SKM-1 (cell line): ENCODE results near the gene STEAP3.
"Not testable (repeated sequence)": the region's sequence is repeated elsewhere in the genome, so short reads cannot be mapped to it uniquely, and the experiment has no call there.

ENCODE experiments used
- DNase-seq: peaks from one replicate; lab custom pipeline; 2025; ENCODE audit not compliant: unreplicated experiment; lab: John Stamatoyannopoulos, UW

STEAP3 gene

DNA sequence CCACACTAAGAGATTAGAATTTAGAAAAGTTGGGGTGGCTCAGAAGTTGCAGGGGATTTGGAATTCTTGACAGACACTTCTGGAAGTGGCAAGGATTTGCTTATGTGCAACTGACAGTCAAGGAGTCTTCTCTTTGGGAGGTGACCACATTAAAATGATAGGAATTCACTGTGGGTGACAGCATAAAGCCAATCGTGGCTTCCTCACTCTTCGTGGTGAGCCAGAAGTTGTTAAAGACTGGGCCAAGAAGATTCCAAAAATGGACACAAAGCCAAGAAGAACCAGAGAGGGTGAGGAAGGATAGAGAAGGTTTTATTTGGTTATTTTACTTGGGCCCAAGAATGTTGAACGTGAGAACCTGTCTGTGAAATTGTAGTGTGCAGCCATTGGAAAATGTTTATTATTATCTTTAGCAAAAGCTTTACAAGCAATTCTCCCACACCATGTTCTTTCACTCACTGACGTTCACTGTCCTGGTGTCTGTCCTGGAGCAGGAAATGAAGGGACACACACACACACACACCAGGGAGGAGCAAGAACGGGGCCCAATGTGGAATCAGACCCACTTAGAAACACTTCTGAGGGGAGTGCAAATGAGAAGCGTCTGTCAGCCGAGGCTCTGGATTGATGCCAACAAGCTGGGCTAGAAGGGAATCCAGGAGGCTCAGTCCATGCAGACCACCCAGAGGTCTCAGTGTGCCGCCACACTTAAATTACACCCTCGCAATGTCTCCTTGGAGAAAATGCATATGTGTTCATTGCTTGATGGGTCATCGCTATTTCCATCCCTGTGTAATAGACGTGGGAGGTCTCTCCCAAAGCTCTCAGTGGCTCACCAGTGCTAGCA, 37.2 kb downstream of the STEAP3 start:
- no peak for DNase-seq

DNA sequence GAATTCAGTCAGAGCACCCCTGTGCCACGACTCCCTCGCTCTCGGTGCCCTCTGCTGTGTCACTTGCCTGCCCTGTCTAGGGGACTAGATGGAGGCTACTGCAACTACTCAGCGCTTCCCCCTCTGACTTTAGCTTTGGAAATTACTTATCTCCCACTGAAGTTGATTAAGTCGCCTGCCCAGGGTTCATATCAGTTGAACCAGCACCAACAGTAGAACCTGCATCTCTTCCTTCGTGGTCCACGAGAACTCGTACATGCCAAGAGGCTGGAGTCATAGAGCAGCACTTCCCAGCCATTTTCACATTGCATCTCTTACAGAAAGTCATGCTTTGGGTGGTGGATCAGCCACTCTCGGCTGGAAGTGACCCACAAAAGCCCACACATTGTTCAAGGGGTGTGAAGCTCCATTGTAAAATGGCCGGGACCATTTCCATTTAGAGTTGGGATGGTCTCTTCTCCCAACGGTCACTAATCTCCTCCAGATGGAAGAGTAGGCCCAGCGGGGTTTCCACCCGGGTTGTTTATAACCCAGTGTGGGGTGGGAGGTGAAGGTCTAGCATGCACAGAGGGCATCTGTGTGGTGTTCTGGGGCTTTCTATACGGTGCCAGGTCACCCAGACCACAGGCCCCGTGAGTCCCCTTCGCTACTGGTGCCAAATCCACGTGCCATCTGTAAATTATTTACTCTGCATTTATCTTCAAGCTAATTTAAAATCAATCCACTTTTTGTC, 38.0 kb downstream of the STEAP3 start:
- no peak for DNase-seq

DNA sequence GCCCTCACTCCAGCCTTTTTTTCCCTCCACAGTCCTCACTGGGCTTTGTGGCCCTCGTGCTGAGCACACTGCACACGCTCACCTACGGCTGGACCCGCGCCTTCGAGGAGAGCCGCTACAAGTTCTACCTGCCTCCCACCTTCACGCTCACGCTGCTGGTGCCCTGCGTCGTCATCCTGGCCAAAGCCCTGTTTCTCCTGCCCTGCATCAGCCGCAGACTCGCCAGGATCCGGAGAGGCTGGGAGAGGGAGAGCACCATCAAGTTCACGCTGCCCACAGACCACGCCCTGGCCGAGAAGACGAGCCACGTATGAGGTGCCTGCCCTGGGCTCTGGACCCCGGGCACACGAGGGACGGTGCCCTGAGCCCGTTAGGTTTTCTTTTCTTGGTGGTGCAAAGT, 39.4 kb downstream of the STEAP3 start:
- no peak for DNase-seq

DNA sequence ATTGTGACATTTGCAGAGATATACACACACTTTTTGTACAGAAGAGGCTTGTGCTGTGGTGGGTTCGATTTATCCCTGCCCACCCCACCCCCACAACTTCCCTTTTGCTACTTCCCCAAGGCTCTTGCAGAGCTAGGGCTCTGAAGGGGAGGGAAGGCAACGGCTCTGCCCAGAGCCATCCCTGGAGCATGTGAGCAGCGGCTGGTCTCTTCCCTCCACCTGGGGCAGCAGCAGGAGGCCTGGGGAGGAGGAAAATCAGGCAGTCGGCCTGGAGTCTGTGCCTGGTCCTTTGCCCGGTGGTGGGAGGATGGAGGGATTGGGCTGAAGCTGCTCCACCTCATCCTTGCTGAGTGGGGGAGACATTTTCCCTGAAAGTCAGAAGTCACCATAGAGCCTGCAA, 40.0 kb downstream of the STEAP3 start:
- DNase-seq: peak; percentile 18

DNA sequence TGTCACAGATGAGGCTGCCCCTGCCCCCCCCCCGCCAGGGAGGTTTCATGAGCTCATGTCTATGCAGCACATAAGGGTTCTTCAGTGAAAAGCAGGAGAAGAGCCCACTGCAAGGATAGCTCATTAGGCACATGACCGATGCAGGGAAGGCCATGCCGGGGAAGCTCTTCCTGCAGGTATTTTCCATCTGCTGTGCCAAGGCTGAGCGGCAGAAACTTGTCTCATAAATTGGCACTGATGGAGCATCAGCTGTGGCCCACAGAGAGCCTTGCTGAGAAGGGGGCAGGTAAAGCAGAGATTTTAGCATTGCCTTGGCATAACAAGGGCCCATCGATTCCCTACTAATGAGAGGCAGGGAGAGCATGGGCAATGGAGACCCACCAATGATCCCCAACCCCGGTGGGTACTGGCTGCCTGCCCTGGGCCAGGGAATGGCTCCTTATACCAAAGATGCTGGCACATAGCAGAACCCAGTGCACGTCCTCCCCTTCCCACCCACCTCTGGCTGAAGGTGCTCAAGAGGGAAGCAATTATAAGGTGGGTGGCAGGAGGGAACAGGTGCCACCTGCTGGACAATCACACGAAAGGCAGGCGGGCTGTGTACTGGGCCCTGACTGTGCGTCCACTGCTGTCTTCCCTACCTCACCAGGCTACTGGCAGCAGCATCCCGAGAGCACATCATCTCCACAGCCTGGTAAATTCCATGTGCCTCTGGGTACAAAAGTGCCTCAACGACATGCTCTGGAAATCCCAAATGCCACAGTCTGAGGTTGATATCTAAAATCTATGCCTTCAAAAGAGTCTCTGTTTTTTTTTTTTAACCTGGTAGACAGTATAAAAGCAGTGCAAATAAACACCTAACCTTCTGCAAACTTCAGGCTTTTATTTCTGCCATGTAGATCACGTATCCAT, 41.4 kb downstream of the STEAP3 start:
- peak; percentile 47 for DNase-seq

DNA sequence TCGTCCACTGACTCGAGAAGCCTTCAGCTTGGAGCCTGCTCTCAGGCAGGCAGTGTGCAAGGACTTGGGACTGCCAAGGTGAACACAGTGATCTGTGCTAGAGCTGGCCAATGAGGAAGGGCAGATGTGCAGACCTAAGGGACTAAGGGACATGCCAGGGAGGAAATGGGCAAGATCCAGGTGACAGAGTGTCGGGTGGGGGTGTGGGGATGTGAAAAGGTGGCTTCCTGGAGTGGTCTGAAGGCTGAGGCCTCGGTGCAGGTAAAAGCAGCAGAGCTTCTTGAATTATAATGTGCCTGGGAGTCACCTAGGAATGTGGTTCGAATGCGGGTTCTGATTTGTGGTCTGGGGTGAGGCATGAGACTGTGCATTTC, 42.0 kb downstream of the STEAP3 start:
- no peak for DNase-seq

DNA sequence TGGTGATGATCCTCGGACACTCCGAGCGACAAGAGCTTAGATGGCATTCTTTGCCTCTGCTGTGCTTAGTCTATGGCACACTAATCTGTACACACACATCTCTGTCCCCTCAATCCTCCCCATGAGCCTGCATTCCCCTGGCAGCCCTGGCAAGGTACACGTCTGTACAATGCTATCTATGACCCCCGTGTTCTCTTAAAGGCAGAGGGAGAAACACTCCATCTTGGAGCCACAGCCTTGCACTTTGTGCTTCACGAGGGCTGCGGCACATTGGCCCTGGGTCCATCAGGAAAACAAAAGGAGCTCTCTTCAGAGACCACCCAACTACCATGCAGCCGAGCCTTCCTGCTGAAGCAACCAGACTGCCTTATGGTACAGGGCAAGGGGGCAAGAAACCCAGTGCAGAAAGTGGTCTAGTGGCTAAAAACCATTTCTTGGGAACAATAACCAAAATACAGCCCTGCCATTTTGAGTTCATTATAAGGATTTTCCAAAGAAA, 42.5 kb downstream of the STEAP3 start:
- DNase-seq: no peak

DNA sequence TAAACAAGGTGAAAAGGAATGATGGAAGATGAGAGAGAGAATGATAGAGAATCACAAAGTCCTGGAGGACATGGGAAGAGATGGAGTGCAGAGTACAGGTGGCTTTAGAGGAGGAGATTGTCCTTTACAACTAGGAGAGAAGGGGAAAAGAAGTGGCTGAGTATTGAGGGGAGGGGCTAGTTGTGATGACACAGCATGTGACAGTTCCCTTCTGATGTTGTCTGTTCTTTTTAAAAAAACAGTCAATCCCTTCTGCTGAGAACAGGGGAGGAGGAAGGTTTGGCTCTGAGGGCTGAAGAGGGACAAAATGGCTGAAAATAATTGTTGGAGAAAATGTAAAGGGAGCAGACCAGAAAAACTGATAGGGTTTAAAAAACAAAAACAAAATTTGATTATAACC, 44.0 kb downstream of the STEAP3 start:
- DNase-seq: no peak

DNA sequence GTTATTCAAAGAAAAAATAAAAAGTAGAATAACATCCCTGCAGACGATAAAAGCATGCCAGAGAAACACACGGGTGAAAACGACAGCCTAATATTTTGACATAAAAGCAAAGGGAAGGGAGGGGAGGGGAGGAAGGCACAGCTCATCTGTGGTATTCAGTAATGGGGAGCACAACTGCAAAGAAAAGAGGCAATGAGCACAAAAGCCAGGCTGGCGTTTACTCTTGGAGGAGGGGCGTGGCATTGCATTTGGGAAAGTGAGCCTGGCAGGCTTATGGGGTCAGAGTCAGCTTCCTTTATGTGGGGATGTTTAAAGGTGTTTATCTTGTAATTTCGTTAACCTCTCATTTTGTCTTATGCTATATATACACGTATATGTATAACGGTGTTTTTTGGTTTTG, 53.2 kb downstream of the STEAP3 start:
- no peak for DNase-seq

DNA sequence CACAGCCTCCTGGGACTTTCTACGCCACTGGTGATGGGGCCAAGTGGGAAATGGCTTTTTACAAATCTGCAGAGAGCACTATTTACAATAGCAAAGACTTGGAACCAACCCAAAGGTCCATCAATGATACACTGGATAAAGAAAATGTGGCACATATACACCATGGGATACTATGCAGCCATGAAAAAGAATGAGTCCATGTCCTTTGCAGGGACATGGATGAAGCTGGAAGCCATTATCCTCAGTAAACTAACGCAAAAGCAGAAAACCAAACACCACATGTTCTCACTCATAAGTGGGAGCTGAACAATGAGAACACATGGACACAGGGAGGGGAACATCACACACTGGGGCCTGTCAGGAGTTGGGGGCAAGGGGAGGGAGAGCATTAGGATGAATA, 54.8 kb downstream of the STEAP3 start:
- DNase-seq: not testable (repeated sequence)

DNA sequence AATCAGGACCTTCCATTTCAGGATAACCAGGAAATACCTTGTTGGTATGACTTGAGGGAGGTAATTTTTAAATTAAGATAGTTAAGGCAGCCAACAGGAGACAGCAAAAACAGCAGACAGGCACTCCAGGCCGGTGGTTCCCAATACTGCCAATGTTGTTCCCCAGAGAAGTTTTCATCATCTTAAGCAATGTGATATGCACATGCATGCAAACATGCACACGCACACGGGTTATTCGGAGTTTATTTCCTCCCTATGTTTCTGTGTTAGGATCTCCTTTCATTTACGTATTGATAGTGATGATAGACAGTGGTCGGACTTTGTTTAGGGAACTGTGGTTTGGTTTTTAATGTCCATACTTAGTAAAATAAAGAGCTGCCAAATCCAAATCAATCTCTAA, 55.3 kb downstream of the STEAP3 start:
- DNase-seq: no peak

DNA sequence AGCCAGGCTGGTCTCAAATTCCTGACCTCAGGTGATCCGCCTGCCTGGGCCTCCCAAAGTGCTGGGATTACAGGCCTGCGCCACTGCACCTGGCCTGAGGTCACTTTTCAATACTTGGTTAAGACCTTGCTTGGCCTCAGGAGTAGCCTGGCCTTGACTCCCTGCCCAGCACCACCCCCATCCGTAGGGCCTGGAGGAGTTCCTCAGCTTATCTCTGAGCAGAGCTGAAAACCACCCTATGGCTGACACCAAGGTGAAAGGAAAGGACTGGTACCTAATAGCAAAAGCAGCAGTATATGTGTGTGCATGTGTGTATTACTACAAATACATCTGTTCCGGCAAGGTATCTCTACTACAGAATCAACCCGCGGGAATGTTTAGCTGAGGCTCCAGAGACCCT, 56.0 kb downstream of the STEAP3 start:
- DNase-seq: no peak

DNA sequence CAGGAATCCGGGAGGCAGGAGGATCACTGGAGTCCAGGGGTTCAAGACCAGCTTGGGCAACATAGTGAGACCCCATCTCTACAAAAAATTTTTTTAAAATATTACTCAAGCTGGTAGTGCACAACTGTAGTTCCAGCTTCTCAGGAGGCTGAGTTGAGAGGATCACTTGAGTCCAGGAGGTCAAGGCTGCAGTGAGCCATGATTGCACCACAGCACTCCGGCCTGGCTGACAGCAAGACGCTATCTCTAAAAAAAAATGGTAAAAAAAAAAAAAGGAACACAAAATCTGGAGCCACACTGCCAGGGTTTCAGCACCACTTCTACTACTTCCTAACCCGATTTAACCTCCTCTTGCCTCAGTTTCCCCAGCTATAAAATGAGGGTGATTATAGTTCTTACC, 57.0 kb downstream of the STEAP3 start:
- no peak for DNase-seq

DNA sequence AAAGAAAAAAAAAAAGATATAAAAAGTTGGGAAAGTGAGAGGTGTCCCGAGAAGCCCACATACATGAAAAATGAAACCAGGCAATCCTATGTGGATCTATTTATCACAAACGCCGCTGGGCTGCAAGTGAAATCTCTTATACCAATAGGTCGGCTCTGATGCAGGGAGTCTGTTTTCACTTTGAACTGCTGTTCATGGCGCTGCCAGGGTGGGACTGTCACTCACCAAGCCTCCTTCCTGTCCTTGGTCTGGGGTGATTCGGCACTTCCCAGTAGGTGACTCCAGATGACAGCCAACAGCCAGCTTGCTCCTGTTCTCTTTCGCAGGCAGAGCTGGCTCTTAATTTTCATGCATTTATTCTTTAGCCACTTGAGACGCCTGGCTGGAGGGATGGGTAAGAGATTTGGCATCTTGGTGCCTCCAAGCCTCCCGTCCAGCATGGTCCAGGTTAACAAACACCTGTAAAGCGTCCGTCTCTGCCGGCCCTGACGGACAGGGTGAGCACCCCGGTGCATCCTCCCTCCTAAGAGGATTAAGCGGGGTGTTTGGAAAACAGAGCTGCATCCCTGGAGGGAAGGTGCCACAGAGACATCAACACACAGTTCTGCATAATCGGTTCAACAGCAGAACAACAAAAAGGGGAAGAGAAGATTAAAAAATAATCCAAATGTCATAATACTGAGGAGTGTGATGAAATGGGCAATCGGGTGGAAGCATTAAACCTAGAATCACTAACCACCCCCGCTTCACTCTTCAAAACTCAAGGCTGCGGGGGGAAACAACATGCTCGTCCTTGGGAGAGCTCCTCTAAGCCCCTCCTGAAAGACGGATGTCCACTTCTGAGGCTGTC, 58.7 kb downstream of the STEAP3 start:
- no peak for DNase-seq

DNA sequence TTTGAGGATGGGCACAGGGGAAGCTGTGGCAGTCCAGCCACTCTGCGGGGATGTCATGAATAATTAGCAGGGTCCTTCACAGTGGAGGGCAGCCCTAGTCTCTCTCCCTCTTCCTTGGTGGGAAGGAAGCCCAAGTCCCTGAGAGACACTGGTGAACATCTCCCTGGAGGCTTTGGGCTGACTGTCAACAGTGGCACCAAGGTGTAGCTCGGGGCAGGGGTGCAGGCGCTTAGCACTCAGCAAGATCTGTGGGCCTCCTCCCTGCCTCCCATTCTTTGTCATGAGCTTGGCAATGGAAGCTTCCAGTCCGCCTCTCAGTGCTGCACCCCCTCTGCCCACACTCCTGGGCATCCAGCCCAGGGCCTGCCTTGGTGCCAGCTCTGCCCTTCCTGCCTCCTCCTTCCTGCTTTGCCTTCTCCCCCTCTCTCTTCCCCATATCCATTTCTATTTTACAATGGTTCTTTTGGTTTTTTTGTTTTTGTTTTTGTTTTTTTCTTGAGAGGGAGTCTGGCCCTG, 59.4 kb downstream of the STEAP3 start:
- no peak for DNase-seq

DNA sequence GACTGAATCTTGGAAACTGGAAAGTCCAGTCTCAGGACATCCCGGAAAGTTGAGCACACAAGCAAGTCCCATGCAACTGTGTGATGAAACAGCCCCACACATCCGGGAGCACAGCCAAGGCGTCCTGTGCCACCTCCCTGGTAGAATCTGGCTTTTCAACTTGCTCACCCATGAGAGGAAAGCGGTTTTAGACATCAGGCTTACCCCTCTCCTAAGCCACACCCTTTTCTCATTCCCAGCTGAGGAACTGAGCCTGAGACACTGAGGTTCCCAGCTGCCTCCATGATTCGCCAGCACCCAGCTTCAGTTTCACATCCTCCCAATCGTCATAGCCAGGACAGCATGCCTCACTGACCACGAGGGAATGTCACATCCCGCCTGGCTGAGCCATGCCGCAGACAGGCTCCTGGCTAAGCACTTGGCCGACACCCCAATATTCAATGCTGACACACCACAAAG, 60.3 kb downstream of the STEAP3 start:
- no peak for DNase-seq

DNA sequence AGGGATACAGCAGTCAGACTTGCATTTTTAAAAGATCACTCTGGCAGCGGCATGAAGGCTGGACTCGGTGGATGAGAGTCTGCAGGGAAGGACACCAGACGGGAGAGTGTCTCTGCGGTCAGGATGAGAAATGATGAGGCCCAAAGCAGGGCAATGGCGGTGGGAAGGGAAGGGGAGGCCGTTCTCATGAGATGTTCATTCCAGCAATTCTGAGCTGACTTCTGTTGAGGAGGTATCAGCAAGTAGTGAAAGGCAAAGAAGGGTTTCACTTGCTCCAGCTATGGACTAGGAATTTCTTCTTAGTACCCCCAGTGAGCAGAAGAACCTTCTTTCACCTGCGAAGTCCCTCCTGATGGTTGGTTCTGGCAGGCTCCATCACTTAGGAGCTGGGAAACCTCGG, 63.0 kb downstream of the STEAP3 start:
- DNase-seq: no peak

DNA sequence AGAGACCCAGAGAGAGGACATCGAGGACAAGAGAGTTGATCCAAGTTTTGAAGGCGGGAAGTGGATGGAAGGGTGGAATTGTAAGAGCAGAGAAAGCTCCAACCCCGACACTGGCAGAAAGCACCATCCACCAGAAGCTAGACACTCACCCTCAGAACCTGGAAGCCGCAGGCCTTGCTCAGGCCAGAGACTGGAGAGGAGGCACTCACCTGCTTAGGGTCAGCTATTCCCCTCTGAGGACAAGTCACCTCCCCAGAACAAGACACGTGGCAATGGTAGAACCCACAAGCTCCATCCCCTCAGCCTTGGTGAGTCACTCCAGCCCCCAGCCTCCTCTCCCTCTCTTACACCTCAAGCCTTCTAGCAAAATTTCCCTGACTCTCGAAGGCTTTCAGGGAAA, 64.9 kb downstream of the STEAP3 start:
- DNase-seq: no peak

DNA sequence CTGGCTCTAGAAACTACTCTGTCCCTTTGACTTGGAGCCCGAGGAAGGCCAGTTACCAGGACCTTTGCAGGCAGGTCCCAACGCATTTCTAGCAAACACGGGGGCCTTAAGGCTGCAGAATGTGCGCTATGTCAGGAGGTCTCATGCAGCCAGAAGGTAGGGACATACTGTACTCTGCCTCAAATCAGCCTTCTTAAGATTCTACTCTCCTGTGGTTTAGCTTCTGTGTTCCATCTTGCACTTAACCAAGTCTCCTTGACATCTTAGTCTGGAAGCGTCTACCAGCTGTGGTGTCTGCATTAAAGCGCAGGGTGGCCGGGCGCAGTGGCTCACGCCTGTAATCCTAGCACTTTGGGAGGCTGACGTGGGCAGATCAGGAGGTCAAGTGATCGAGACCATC, 65.5 kb downstream of the STEAP3 start:
- DNase-seq: no peak

DNA sequence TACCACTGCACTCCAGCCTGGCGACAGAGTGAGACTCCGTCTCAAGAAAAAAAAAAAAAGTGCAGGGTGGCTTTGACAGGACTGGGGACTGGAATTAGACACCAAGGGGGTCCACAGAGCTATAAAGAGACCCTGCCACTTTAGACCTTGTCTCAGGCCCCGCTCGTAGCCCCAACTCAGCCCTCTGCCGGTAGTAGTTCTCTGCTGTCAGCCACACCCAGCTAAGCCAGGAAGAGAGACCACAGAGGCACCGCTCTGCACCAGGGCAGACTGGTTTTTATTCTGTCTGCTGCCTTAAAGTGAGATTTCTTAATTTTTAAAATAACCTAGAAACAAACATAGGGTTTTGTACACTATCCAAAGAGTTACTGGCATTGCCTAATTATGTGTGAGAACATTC, 66.0 kb downstream of the STEAP3 start:
- DNase-seq: no peak
